HepG2 (cell line): ENCODE results near the gene TK1. TPM values are rescaled to one million over a fixed set of nuclear protein-coding genes. Genes with fewer than 3 reads are reported as not detected.

Source experiments
- HOXA5 ChIP-seq: sonication (generic); formaldehyde crosslinking; IDR thresholded peaks from 2 replicates; pipeline ENCODE4 v1.4.0; 2020; ENCODE audit warnings: missing genetic modification reagents
- IKZF1 ChIP-seq: fragments of 450-650 bp; IDR thresholded peaks from 2 replicates; pipeline ENCODE4 v1.7.1; 2016
- KLF11 ChIP-seq: IDR thresholded peaks from 2 replicates; pipeline ENCODE4 v1.6.1; 2016; ENCODE audit warnings: missing compliant biosample characterization
- SIN3B ChIP-seq: fragments of 150-350 bp; IDR thresholded peaks from 2 replicates; pipeline ENCODE4 v1.6.1; 2014; ENCODE audit warnings: low read length
- TAF1 ChIP-seq: sonication (generic); formaldehyde crosslinking; IDR thresholded peaks from 2 replicates; pipeline ENCODE4 v1.4.0; 2020; ENCODE audit warnings: missing genetic modification reagents
- ZFP90 ChIP-seq: sonication (generic); formaldehyde crosslinking; IDR thresholded peaks from 2 replicates; pipeline ENCODE4 v1.8.0; 2022; ENCODE audit warnings: missing genetic modification reagents, mild to moderate bottlenecking, inconsistent platforms, borderline replicate concordance
- ZNF20 ChIP-seq: sonication (generic); formaldehyde crosslinking; IDR thresholded peaks from 2 replicates; pipeline ENCODE4 v1.4.0; 2020; ENCODE audit warnings: mild to moderate bottlenecking, moderate library complexity, missing genetic modification reagents
- ZNF331 ChIP-seq: sonication (generic); formaldehyde crosslinking; IDR thresholded peaks from 2 replicates; pipeline ENCODE4 v1.4.0; 2020; ENCODE audit warnings: missing genetic modification reagents
- ZNF496 ChIP-seq: sonication (generic); formaldehyde crosslinking; IDR thresholded peaks from 2 replicates; pipeline ENCODE4 v1.8.1; 2023; ENCODE audit warnings: mild to moderate bottlenecking, moderate library complexity, missing genetic modification reagents; ENCODE audit not compliant: insufficient replicate concordance
- ZNF761 ChIP-seq: sonication (generic); formaldehyde crosslinking; conservative IDR thresholded peaks from 2 replicates; pipeline ENCODE4 v1.4.0; 2020; ENCODE audit warnings: mild to moderate bottlenecking, missing genetic modification reagents
- polyA plus RNA-seq, 8 experiments: library from polyadenylated mRNA; depleted of rRNA in 3 of 8; stranded (reverse) in 7 of 8; unstranded in 1 of 8; fragments of >200 nt; fragmentation: Illumina TruSeq in 4 of 8; extraction: Trizol in 4 of 8; gene quantifications; 2 replicates each; pipeline versions ENCODE4 v1.2.1 to v1.2.3, GENCODE V29; 2011 to 2016; ENCODE audit warnings: low read depth in 4 of 8, missing spikeins in 1 of 8, mixed read lengths in 1 of 8; ENCODE audit not compliant: insufficient read depth in 1 of 8
- total RNA-seq, 5 experiments: library from RNA; depleted of rRNA; stranded (reverse); fragments of >200 nt; fragmentation: Illumina TruSeq; extraction: Trizol; gene quantifications; 2 replicates each; pipeline ENCODE4 v1.2.3, GENCODE V29; 2016; ENCODE audit warnings: low read depth in 1 of 5
- TF ChIP-seq, protein P1 (sequence below): sonication (generic); formaldehyde crosslinking; IDR thresholded peaks from 2 replicates; pipeline ENCODE4 v1.8.1; 2023; ENCODE audit warnings: mild to moderate bottlenecking, moderate library complexity, missing genetic modification reagents
- TF ChIP-seq, protein P2 (sequence below): IDR thresholded peaks from 2 replicates; pipeline ENCODE4 v1.6.1; 2016; ENCODE audit warnings: low read depth, control low read depth
- TF ChIP-seq, protein P3 (sequence below): sonication (generic); formaldehyde crosslinking; IDR thresholded peaks from 2 replicates; pipeline ENCODE4 v1.5.1; 2020; ENCODE audit warnings: missing genetic modification reagents, mild to moderate bottlenecking, borderline replicate concordance
- TF ChIP-seq, protein P4 (sequence below): sonication (generic); formaldehyde crosslinking; IDR thresholded peaks from 2 replicates; pipeline ENCODE4 v1.4.0; 2020; ENCODE audit warnings: missing genetic modification reagents
- TF ChIP-seq, protein P5 (sequence below): sonication (generic); formaldehyde crosslinking; IDR thresholded peaks from 2 replicates; pipeline ENCODE4 v1.4.0; 2020; ENCODE audit warnings: missing genetic modification reagents
- TF ChIP-seq, protein P6 (sequence below): sonication (generic); formaldehyde crosslinking; IDR thresholded peaks from 2 replicates; pipeline ENCODE4 v1.5.1; 2020; ENCODE audit warnings: missing genetic modification reagents, mild to moderate bottlenecking, borderline replicate concordance
- TF ChIP-seq, protein P7 (sequence below): sonication (generic); formaldehyde crosslinking; IDR thresholded peaks from 2 replicates; pipeline ENCODE4 v1.5.0; 2020; ENCODE audit warnings: missing genetic modification reagents

TK1 gene
- total and polyA plus RNA-seq, 2 of the 13 experiments (the other 11 are each of a cell fraction or from before 2014, with no cell fraction given) = 45.0 to 96.0 TPM

DNA sequence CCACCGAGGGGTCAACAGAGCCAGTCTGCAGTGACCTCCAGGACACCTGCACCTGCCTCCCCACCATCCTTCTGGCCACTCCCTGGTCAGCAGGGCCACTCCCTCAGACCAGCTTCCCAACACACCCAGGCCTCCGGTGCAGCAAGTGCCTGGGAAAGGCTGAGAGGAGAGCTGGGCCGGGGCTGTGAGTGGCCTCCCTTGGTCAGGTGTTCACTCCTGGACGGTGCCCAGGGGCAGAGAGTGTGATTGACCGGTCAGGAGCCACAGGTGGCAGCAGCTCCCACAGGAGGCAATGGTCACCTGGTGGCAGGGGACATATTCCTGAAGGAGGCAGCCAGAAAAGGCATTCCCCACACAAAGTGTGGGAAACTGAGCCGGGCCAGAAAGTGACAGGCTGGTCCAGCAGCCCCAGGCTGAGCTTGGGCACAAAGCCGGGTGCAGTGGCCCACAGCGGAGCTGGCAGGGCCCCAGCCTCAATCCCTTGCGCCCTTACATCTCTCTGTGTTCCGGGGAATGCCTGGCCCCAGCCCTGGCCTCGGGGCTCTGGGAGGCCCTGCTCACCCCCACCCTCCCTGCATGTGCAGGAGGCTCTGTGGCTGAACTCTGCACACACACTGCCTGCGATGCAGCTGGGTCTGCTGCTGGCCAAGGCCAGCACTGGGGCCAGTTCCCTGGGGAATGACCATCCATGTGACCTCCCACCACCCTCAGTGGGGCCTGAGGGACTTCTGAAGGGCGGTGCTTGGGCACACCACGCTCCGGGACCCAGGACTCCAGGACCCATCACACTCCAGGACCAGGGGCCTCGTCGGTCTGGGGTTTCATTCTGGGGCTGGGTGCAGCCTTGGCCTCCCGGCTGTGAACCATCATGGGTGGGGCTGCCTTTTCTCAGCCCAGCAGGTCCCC, 41.9 kb downstream of the TK1 start (continued):
- TF ChIP-seq, protein P1, sequence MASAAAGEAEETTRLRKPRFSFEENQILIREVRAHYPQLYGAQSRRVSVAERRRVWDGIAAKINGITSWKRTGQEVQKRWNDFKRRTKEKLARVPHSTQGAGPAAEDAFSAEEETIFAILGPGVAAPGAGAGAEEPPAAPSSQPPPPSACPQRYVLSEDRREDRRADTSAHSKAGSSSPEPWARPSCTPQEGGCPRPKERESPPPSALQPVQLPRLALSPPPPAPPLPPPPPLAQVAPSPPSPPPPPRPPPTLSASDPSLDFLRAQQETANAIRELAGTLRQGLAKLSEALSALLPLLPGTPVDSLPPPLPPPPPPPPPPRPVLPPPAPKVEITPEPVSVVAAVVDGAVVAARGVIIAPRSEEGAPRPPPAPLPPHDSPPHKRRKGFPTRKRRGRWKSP = peak; percentile 65; the same call in 1 of the 2 replicates
- TF ChIP-seq SIN3B (no peak), ZNF331 (CRISPR knock-in tag) (peak; percentile 76), ZNF496 (CRISPR knock-in tag) (no peak), TAF1 (no peak; the same call in 1 of the 2 replicates), ZNF20 (CRISPR knock-in tag) (peak; percentile 84; the same call in 1 of the 2 replicates), HOXA5 (CRISPR knock-in tag) (no peak), KLF11 (CRISPR knock-in tag) (peak; percentile 84), IKZF1 (no peak), ZNF761 (CRISPR knock-in tag) (peak; percentile 69; the same call in 1 of the 2 replicates), ZFP90 (CRISPR knock-in tag) (0 out of 2 replicates have a peak, but pooled peaks have one; percentile 17)
- TF ChIP-seq, protein P2, sequence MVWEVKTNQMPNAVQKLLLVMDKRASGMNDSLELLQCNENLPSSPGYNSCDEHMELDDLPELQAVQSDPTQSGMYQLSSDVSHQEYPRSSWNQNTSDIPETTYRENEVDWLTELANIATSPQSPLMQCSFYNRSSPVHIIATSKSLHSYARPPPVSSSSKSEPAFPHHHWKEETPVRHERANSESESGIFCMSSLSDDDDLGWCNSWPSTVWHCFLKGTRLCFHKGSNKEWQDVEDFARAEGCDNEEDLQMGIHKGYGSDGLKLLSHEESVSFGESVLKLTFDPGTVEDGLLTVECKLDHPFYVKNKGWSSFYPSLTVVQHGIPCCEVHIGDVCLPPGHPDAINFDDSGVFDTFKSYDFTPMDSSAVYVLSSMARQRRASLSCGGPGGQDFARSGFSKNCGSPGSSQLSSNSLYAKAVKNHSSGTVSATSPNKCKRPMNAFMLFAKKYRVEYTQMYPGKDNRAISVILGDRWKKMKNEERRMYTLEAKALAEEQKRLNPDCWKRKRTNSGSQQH (CRISPR knock-in tag) = no peak
- TF ChIP-seq, protein P3, sequence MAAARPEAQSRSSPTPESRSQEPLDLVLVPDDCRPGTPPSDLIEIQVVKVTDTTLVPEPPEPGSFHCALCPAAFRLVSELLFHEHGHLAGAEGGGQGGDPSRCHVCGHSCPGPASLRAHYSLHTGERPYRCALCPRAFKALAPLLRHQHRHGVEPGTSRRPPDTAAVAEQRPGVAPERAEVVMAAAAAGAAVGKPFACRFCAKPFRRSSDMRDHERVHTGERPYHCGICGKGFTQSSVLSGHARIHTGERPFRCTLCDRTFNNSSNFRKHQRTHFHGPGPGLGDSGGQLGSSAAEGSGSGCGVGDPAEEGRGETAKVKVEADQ = no peak; the same call in 1 of the 2 replicates
- TF ChIP-seq, protein P4, sequence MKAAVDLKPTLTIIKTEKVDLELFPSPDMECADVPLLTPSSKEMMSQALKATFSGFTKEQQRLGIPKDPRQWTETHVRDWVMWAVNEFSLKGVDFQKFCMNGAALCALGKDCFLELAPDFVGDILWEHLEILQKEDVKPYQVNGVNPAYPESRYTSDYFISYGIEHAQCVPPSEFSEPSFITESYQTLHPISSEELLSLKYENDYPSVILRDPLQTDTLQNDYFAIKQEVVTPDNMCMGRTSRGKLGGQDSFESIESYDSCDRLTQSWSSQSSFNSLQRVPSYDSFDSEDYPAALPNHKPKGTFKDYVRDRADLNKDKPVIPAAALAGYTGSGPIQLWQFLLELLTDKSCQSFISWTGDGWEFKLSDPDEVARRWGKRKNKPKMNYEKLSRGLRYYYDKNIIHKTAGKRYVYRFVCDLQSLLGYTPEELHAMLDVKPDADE (CRISPR knock-in tag) = no peak
- TF ChIP-seq, protein P5, sequence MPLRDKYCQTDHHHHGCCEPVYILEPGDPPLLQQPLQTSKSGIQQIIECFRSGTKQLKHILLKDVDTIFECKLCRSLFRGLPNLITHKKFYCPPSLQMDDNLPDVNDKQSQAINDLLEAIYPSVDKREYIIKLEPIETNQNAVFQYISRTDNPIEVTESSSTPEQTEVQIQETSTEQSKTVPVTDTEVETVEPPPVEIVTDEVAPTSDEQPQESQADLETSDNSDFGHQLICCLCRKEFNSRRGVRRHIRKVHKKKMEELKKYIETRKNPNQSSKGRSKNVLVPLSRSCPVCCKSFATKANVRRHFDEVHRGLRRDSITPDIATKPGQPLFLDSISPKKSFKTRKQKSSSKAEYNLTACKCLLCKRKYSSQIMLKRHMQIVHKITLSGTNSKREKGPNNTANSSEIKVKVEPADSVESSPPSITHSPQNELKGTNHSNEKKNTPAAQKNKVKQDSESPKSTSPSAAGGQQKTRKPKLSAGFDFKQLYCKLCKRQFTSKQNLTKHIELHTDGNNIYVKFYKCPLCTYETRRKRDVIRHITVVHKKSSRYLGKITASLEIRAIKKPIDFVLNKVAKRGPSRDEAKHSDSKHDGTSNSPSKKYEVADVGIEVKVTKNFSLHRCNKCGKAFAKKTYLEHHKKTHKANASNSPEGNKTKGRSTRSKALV = peak; percentile 79; the same call in 1 of the 2 replicates
- TF ChIP-seq, protein P6, sequence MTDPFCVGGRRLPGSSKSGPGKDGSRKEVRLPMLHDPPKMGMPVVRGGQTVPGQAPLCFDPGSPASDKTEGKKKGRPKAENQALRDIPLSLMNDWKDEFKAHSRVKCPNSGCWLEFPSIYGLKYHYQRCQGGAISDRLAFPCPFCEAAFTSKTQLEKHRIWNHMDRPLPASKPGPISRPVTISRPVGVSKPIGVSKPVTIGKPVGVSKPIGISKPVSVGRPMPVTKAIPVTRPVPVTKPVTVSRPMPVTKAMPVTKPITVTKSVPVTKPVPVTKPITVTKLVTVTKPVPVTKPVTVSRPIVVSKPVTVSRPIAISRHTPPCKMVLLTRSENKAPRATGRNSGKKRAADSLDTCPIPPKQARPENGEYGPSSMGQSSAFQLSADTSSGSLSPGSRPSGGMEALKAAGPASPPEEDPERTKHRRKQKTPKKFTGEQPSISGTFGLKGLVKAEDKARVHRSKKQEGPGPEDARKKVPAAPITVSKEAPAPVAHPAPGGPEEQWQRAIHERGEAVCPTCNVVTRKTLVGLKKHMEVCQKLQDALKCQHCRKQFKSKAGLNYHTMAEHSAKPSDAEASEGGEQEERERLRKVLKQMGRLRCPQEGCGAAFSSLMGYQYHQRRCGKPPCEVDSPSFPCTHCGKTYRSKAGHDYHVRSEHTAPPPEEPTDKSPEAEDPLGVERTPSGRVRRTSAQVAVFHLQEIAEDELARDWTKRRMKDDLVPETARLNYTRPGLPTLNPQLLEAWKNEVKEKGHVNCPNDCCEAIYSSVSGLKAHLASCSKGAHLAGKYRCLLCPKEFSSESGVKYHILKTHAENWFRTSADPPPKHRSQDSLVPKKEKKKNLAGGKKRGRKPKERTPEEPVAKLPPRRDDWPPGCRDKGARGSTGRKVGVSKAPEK (CRISPR knock-in tag) = 0 out of 2 replicates have a peak, but pooled peaks have one; percentile 22
- TF ChIP-seq, protein P7, sequence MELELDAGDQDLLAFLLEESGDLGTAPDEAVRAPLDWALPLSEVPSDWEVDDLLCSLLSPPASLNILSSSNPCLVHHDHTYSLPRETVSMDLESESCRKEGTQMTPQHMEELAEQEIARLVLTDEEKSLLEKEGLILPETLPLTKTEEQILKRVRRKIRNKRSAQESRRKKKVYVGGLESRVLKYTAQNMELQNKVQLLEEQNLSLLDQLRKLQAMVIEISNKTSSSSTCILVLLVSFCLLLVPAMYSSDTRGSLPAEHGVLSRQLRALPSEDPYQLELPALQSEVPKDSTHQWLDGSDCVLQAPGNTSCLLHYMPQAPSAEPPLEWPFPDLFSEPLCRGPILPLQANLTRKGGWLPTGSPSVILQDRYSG (CRISPR knock-in tag) = 0 out of 2 replicates have a peak, but pooled peaks have one; percentile 83
